ENCODE results near the gene PPM1F. TPM values are rescaled to one million over a fixed set of nuclear protein-coding genes. Genes with fewer than 3 reads are reported as not detected.
"Not testable (repeated sequence)": the region's sequence is repeated elsewhere in the genome, so short reads cannot be mapped to it uniquely, and the experiment has no call there.

Gene PPM1F
- polyA plus RNA-seq, 1 donor from 2014 or later, result 28.3 TPM

GRCh38 chr22:21915624-21916308 is 36.9 kb downstream of the PPM1F start:
- Histone ChIP-seq H3K36me3 (ENCODE audit: insufficient read depth, low read length) (no peaks in the 10 kb centered on the region), H4K20me1 (ENCODE audit: insufficient read depth) (no peaks in the 10 kb centered on the region), H2AFZ (ENCODE audit: low read depth, low read length) (no peak overlapping the region), H3K27me3 (ENCODE audit: insufficient read depth, low read depth, low read length) (no peaks in the 10 kb centered on the region), H3K27ac (ENCODE audit: low read length) (no peak overlapping the region), H3K9me3 (ENCODE audit: low read length) (no peaks in the 10 kb centered on the region), H3K4me3 (ENCODE audit: low read length) (no peak overlapping the region), H3K9me2 (ENCODE audit: insufficient read depth, low read length) (no peaks in the 10 kb centered on the region), H3K4me2 (ENCODE audit: low read length) (no peak overlapping the region), H3K9ac (ENCODE audit: low read length) (no peak overlapping the region), H3K79me2 (replicated peaks; ENCODE audit: insufficient read depth, low read length) (no peaks in the 10 kb centered on the region), H3F3A (ENCODE audit: insufficient read depth, low read length, poor library complexity, severe bottlenecking) (no peaks in the 10 kb centered on the region)
- TF ChIP-seq SMC3 (conservative IDR thresholded peaks at IDR 0.05; ENCODE audit: poor library complexity) (no peak), CTCF (IDR thresholded peaks at IDR 0.05; ENCODE audit: poor library complexity, severe bottlenecking) (no peak), RAD21 (conservative IDR thresholded peaks at IDR 0.05) (no peak), MXI1 (conservative IDR thresholded peaks at IDR 0.05; ENCODE audit: poor library complexity, severe bottlenecking) (no peak), EZH2 (IDR thresholded peaks at IDR 0.05; ENCODE audit: borderline replicate concordance, insufficient read depth, low read length, poor library complexity, severe bottlenecking) (no peak)

GRCh38 chr22:21914033-21914642 is 38.5 kb downstream of the PPM1F start:
- not testable (repeated sequence) for H3K9me2 ChIP-seq (ENCODE audit: insufficient read depth, low read length); H3K27me3 ChIP-seq (ENCODE audit: insufficient read depth, low read depth, low read length); H3K36me3 ChIP-seq (ENCODE audit: insufficient read depth, low read length); H3K27ac ChIP-seq (ENCODE audit: low read length); H2AFZ ChIP-seq (ENCODE audit: low read depth, low read length); H3K9me3 ChIP-seq (ENCODE audit: low read length); H3K4me3 ChIP-seq (ENCODE audit: low read length); H4K20me1 ChIP-seq (ENCODE audit: insufficient read depth); H3K79me2 ChIP-seq (replicated peaks; ENCODE audit: insufficient read depth, low read length); H3K9ac ChIP-seq (ENCODE audit: low read length); H3K4me2 ChIP-seq (ENCODE audit: low read length); H3F3A ChIP-seq (ENCODE audit: insufficient read depth, low read length, poor library complexity, severe bottlenecking)

GRCh38 chr22:21910367-21910766 is 42.3 kb downstream of the PPM1F start:
- not testable (repeated sequence) for H3K79me2 ChIP-seq (replicated peaks; ENCODE audit: insufficient read depth, low read length); H3K36me3 ChIP-seq (ENCODE audit: insufficient read depth, low read length); H3F3A ChIP-seq (ENCODE audit: insufficient read depth, low read length, poor library complexity, severe bottlenecking); H3K9me3 ChIP-seq (ENCODE audit: low read length); H3K27ac ChIP-seq (ENCODE audit: low read length); H4K20me1 ChIP-seq (ENCODE audit: insufficient read depth); H3K27me3 ChIP-seq (ENCODE audit: insufficient read depth, low read depth, low read length); H3K9me2 ChIP-seq (ENCODE audit: insufficient read depth, low read length); H3K4me2 ChIP-seq (ENCODE audit: low read length); H3K4me3 ChIP-seq (ENCODE audit: low read length); H2AFZ ChIP-seq (ENCODE audit: low read depth, low read length); H3K9ac ChIP-seq (ENCODE audit: low read length)

GRCh38 chr22:21909871-21910270 is 42.8 kb downstream of the PPM1F start:
- H4K20me1 ChIP-seq (ENCODE audit: insufficient read depth), result no peaks in the 10 kb centered on the region
- no peaks in the 10 kb centered on the region for H3F3A ChIP-seq (ENCODE audit: insufficient read depth, low read length, poor library complexity, severe bottlenecking)
- TF ChIP-seq RAD21 (conservative IDR thresholded peaks at IDR 0.05), result no peak
- TF ChIP-seq EZH2 (IDR thresholded peaks at IDR 0.05; ENCODE audit: borderline replicate concordance, insufficient read depth, low read length, poor library complexity, severe bottlenecking), result no peak
- TF ChIP-seq TAF1 (IDR thresholded peaks at IDR 0.05; ENCODE audit: low read depth), result no peak
- no peak for TF ChIP-seq MXI1 (conservative IDR thresholded peaks at IDR 0.05; ENCODE audit: poor library complexity, severe bottlenecking)
- no peak for TF ChIP-seq REST (IDR thresholded peaks at IDR 0.05; ENCODE audit: borderline replicate concordance)
- TF ChIP-seq SMC3 (conservative IDR thresholded peaks at IDR 0.05; ENCODE audit: poor library complexity), result no peak
- TF ChIP-seq CTCF (IDR thresholded peaks at IDR 0.05; ENCODE audit: poor library complexity, severe bottlenecking), result no peak
- TF ChIP-seq EP300 (conservative IDR thresholded peaks at IDR 0.05; ENCODE audit: poor library complexity, severe bottlenecking), result no peak
- no peaks in the 10 kb centered on the region for H3K79me2 ChIP-seq (replicated peaks; ENCODE audit: insufficient read depth, low read length)
- H2AFZ ChIP-seq (ENCODE audit: low read depth, low read length), result no peak overlapping the region
- H3K9me3 ChIP-seq (ENCODE audit: low read length), result no peaks in the 10 kb centered on the region
- H3K27me3 ChIP-seq (ENCODE audit: insufficient read depth, low read depth, low read length), result no peaks in the 10 kb centered on the region
- H3K4me2 ChIP-seq (ENCODE audit: low read length), result no peak overlapping the region
- H3K4me3 ChIP-seq (ENCODE audit: low read length), result no peak overlapping the region
- H3K9me2 ChIP-seq (ENCODE audit: insufficient read depth, low read length), result no peaks in the 10 kb centered on the region
- H3K36me3 ChIP-seq (ENCODE audit: insufficient read depth, low read length), result no peaks in the 10 kb centered on the region
- H3K9ac ChIP-seq (ENCODE audit: low read length), result no peak overlapping the region
- no peak overlapping the region for H3K27ac ChIP-seq (ENCODE audit: low read length)

All from neural cell (in vitro differentiated cells).